Nephron progenitor cell (in vitro differentiated cells): ENCODE measurements around the gene PLB1.
A peak's percentile ranks its signal among the peaks of the same experiment; 100 is the strongest.

Experiments
- DNase-seq: peaks from one replicate; pipeline ENCODE4 v3.0.0; 2021
- H3K27ac Mint-ChIP-seq: 2 replicates; pipeline ENCODE4 v1.8.0; 2021; ENCODE audit warnings: mild to moderate bottlenecking, moderate library complexity, mixed read lengths
- H3K27me3 Mint-ChIP-seq: 2 replicates; pipeline ENCODE4 v1.8.0; 2021; ENCODE audit warnings: mild to moderate bottlenecking, low read depth, mixed read lengths; ENCODE audit not compliant: poor library complexity
- H3K36me3 Mint-ChIP-seq: 2 replicates; pipeline ENCODE4 v1.8.0; 2021; ENCODE audit warnings: low read depth, mixed read lengths
- H3K4me1 Mint-ChIP-seq: 2 replicates; pipeline ENCODE4 v1.8.0; 2021; ENCODE audit warnings: mixed read lengths
- H3K4me3 Mint-ChIP-seq: 2 replicates; pipeline ENCODE4 v1.8.0; 2021; ENCODE audit warnings: mild to moderate bottlenecking, moderate library complexity, mixed read lengths
- H3K9me3 Mint-ChIP-seq: 2 replicates; pipeline ENCODE4 v1.8.0; 2021; ENCODE audit warnings: mild to moderate bottlenecking, moderate library complexity, mixed read lengths
- CTCF ChIP-seq: fragments of 200-600 bp; sonication (generic); IDR thresholded peaks from 2 replicates; pipeline ENCODE4 v1.5.0; 2021; ENCODE audit warnings: antibody characterized with exemption

Gene PLB1

GRCh38 chr2:28496781-28497180, 921 bp downstream of the PLB1 start:
- TF ChIP-seq CTCF: no peak
- no peak overlapping the region for H3K27ac Mint-ChIP-seq
- H3K9me3 Mint-ChIP-seq: no peaks in the 10 kb centered on the region
- no peak for DNase-seq
- peaks cover 14% of the 10 kb centered on the region for H3K4me1 Mint-ChIP-seq
- H3K27me3 Mint-ChIP-seq: peaks cover 7% of the 10 kb centered on the region
- no peak overlapping the region for H3K4me3 Mint-ChIP-seq
- no peaks in the 10 kb centered on the region for H3K36me3 Mint-ChIP-seq

GRCh38 chr2:28497206-28497605, 1.3 kb downstream of the PLB1 start:
- Mint-ChIP-seq H3K27me3 (peaks cover 7% of the 10 kb centered on the region), H3K4me3 (no peak overlapping the region), H3K4me1 (peaks cover 12% of the 10 kb centered on the region), H3K9me3 (no peaks in the 10 kb centered on the region), H3K27ac (peak overlapping the region; percentile 5), H3K36me3 (no peaks in the 10 kb centered on the region)
- no peak for DNase-seq
- TF ChIP-seq CTCF: no peak

- Mint-ChIP-seq H3K4me3 (no peak overlapping the region), H3K4me1 (peaks cover 10% of the 10 kb centered on the region), H3K36me3 (no peaks in the 10 kb centered on the region), H3K27me3 (peaks cover 11% of the 10 kb centered on the region), H3K27ac (no peak overlapping the region), H3K9me3 (no peaks in the 10 kb centered on the region)
- no peak for TF ChIP-seq CTCF
- DNase-seq: no peak
Measured at GRCh38 chr2:28499282-28499681, 3.4 kb downstream of the PLB1 start.

- Mint-ChIP-seq H3K4me3 (no peak overlapping the region), H3K27me3 (peaks cover 7% of the 10 kb centered on the region), H3K9me3 (peaks cover 8% of the 10 kb centered on the region), H3K27ac (no peak overlapping the region), H3K4me1 (peaks cover 37% of the 10 kb centered on the region), H3K36me3 (no peaks in the 10 kb centered on the region)
- DNase-seq: no peak
- no peak for TF ChIP-seq CTCF
Measured at GRCh38 chr2:28505361-28505760, 9.5 kb downstream of the PLB1 start.

- H3K9me3 Mint-ChIP-seq: peaks cover 13% of the 10 kb centered on the region
- DNase-seq: no peak
- H3K27ac Mint-ChIP-seq: no peak overlapping the region
- H3K4me1 Mint-ChIP-seq: peaks cover 37% of the 10 kb centered on the region
- TF ChIP-seq CTCF: no peak
- no peak overlapping the region for H3K4me3 Mint-ChIP-seq
- H3K36me3 Mint-ChIP-seq: no peaks in the 10 kb centered on the region
- H3K27me3 Mint-ChIP-seq: peaks cover 9% of the 10 kb centered on the region
Measured at GRCh38 chr2:28506112-28506910, 10.5 kb downstream of the PLB1 start.
